ENCODE measurements around the gene CCDC40.
A peak's percentile ranks its signal among the peaks of the same experiment; 100 is the strongest.
"Not testable (repeated sequence)": the region's sequence is repeated elsewhere in the genome, so short reads cannot be mapped to it uniquely, and the experiment has no call there.

The CCDC40 gene

GRCh38 chr17:80035937-80036714, at the start of gene CCDC40:
CCDC40 (plus strand) TSS chr17:80036642; CDS start chr17:80036663, 21 bp downstream.
- DNase-seq: peak; percentile 27 to 70

- DNase-seq: no peak
These were observed 49.1 kb upstream of the CCDC40 start for GRCh38 chr17:79987187-79987934.

- no peak for DNase-seq
These were observed 48.6 kb upstream of the CCDC40 start for GRCh38 chr17:79987935-79988184.

GRCh38 chr17:79988185-79988971, 48.1 kb upstream of the CCDC40 start:
- no peak for DNase-seq

- no peak for DNase-seq
These were observed 47.2 kb upstream of the CCDC40 start for GRCh38 chr17:79989106-79989835.

GRCh38 chr17:79990051-79990592, 46.3 kb upstream of the CCDC40 start:
- DNase-seq: no peak

GRCh38 chr17:79990704-79991103, 45.7 kb upstream of the CCDC40 start:
- DNase-seq: no peak

GRCh38 chr17:79991140-79991923, 45.1 kb upstream of the CCDC40 start:
- DNase-seq: peak in 1 of 2 experiments; percentile 64

GRCh38 chr17:79991924-79992648, 44.4 kb upstream of the CCDC40 start:
- DNase-seq: no peak

- DNase-seq: no peak
These were observed 43.6 kb upstream of the CCDC40 start for GRCh38 chr17:79992649-79993389.

GRCh38 chr17:79993390-79994227, 42.8 kb upstream of the CCDC40 start:
- DNase-seq: no peak

GRCh38 chr17:79994228-79994569, 42.2 kb upstream of the CCDC40 start:
- not testable (repeated sequence) for DNase-seq

- no peak for DNase-seq
These were observed 41.8 kb upstream of the CCDC40 start for GRCh38 chr17:79994602-79995001.

- no peak for DNase-seq
These were observed 40.7 kb upstream of the CCDC40 start for GRCh38 chr17:79995696-79996095.

GRCh38 chr17:79996291-79996690, 40.2 kb upstream of the CCDC40 start:
- DNase-seq: no peak

- no peak for DNase-seq
These were observed 39.3 kb upstream of the CCDC40 start for GRCh38 chr17:79997011-79997660.

GRCh38 chr17:80000136-80000535, 36.3 kb upstream of the CCDC40 start:
- no peak for DNase-seq

GRCh38 chr17:80000981-80001775, 35.3 kb upstream of the CCDC40 start:
- DNase-seq: no peak
